ENCODE data around the gene ADTRP.

Gene ADTRP

DNA sequence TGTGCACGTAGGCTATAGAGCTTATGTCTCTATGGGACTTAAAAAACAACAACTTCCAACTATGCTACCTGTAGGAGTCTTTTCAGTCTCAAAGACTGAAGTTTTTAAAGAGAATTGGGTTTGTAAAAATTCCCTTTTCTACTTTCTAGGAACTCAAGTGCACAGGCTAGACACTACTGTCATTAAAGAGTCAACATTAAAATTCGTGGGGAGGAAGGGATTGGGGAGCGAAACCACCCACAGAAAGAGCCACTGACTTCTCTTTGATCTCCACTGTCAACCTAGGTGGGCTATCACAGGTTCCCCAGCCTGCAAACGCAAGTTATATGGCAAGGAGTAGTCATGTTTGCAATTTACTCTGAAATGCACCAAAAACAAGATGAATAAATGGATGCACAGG lies 37.7 kb downstream of the ADTRP start:
- Histone ChIP-seq H3K36me3 (ENCODE audit: low read length) (no peaks in the 10 kb centered on the region), H3K9ac (ENCODE audit: low read length) (no peak overlapping the region), H3K4me2 (ENCODE audit: low read depth, low read length, poor library complexity, severe bottlenecking) (no peak overlapping the region), H2AFZ (ENCODE audit: low read depth, low read length, severe bottlenecking) (no peak overlapping the region), H3K4me3 (ENCODE audit: insufficient read depth, low read length, poor library complexity, severe bottlenecking) (no peak overlapping the region), H3K79me2 (ENCODE audit: insufficient read depth, low read length) (no peaks in the 10 kb centered on the region), H3K27ac (ENCODE audit: low read depth, low read length) (no peak overlapping the region), H4K20me1 (ENCODE audit: low read depth, low read length) (no peaks in the 10 kb centered on the region), H3K9me2 (replicated peaks; ENCODE audit: insufficient read depth, low read length) (no peaks in the 10 kb centered on the region), H3F3A (ENCODE audit: insufficient read depth) (no peaks in the 10 kb centered on the region), H3K27me3 (ENCODE audit: low read length) (no peaks in the 10 kb centered on the region), H3K9me3 (ENCODE audit: insufficient read depth, low read length) (no peaks in the 10 kb centered on the region)
- no peak for TF ChIP-seq EZH2phosphoT487 (conservative IDR thresholded peaks at IDR 0.05; ENCODE audit: low read length)
- TF ChIP-seq, protein P1, sequence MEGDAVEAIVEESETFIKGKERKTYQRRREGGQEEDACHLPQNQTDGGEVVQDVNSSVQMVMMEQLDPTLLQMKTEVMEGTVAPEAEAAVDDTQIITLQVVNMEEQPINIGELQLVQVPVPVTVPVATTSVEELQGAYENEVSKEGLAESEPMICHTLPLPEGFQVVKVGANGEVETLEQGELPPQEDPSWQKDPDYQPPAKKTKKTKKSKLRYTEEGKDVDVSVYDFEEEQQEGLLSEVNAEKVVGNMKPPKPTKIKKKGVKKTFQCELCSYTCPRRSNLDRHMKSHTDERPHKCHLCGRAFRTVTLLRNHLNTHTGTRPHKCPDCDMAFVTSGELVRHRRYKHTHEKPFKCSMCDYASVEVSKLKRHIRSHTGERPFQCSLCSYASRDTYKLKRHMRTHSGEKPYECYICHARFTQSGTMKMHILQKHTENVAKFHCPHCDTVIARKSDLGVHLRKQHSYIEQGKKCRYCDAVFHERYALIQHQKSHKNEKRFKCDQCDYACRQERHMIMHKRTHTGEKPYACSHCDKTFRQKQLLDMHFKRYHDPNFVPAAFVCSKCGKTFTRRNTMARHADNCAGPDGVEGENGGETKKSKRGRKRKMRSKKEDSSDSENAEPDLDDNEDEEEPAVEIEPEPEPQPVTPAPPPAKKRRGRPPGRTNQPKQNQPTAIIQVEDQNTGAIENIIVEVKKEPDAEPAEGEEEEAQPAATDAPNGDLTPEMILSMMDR (IDR thresholded peaks at IDR 0.05; ENCODE audit: insufficient read depth, low read length, poor library complexity, severe bottlenecking): no peak

DNA sequence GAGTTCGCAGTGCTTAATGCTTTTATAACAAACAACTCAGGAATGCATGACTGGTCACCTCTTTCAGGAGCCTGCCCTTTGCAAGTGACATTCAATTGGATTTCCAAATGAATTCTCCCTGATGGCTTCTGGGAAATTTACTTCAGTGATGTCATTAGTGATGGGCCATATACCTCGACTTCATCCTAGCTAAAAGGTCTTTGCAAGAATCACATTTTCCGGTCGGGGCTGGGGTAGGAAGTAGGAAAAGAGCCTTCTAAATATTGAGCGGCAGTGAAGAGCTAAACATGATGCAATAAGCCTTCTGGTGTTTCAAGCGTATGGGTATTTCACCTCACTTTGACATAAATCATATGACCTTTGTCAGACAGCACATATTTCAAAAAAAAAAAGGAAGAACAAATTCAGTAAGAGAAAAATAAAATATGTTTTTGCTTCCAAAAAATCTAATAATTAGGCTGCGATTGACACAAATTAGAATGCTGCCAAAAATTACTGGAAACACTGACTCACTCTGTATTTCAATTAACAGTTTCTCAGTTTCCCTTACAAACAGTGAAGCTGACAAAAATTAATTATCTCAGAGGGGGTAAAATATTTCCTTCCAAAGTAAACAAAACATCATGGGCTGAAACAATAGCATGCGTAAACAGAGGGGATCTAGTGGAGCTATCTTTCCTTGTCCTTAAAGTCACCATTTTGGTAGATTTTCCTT lies 39.8 kb downstream of the ADTRP start:
- Histone ChIP-seq H3K9me2 (replicated peaks; ENCODE audit: insufficient read depth, low read length) (no peaks in the 10 kb centered on the region), H3K27me3 (ENCODE audit: low read length) (peaks cover 3% of the 10 kb centered on the region; the same call in 1 of the 2 replicates), H3K36me3 (ENCODE audit: low read length) (no peaks in the 10 kb centered on the region), H3K4me3 (ENCODE audit: insufficient read depth, low read length, poor library complexity, severe bottlenecking) (no peak overlapping the region), H3K9ac (ENCODE audit: low read length) (no peak overlapping the region), H3K79me2 (ENCODE audit: insufficient read depth, low read length) (no peaks in the 10 kb centered on the region), H3K27ac (ENCODE audit: low read depth, low read length) (no peak overlapping the region), H2AFZ (ENCODE audit: low read depth, low read length, severe bottlenecking) (no peak overlapping the region), H3K4me2 (ENCODE audit: low read depth, low read length, poor library complexity, severe bottlenecking) (no peak overlapping the region), H3K9me3 (ENCODE audit: insufficient read depth, low read length) (no peaks in the 10 kb centered on the region), H4K20me1 (ENCODE audit: low read depth, low read length) (no peaks in the 10 kb centered on the region), H3F3A (ENCODE audit: insufficient read depth) (no peaks in the 10 kb centered on the region)
- TF ChIP-seq EZH2phosphoT487 (conservative IDR thresholded peaks at IDR 0.05; ENCODE audit: low read length): no peak
- TF ChIP-seq, protein P1 (IDR thresholded peaks at IDR 0.05; ENCODE audit: insufficient read depth, low read length, poor library complexity, severe bottlenecking): no peak

DNA sequence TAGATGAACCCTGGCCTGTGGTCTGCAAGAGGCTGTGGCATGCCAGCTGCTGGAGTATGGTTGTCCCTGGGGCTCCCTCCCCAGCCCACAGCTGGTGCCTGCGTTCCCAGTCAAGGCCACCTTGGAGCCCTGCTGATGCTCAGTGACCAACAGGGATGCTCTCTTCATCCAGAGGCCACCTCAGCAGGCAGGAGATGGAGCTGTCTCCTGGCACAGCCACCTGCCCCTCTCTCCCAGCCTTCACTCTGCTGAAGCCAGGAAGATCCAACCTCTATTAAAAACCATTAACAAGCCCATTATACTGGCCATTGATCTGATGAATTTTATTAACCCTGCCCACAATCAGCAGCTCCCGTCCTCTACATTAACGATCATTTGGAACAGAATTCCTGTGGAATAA lies 40.4 kb downstream of the ADTRP start:
- H3K9ac ChIP-seq (ENCODE audit: low read length): no peak overlapping the region
- no peak overlapping the region for H3K27ac ChIP-seq (ENCODE audit: low read depth, low read length)
- H3K4me2 ChIP-seq (ENCODE audit: low read depth, low read length, poor library complexity, severe bottlenecking): no peak overlapping the region
- no peak overlapping the region for H2AFZ ChIP-seq (ENCODE audit: low read depth, low read length, severe bottlenecking)
- H3K36me3 ChIP-seq (ENCODE audit: low read length): no peaks in the 10 kb centered on the region
- H4K20me1 ChIP-seq (ENCODE audit: low read depth, low read length): no peaks in the 10 kb centered on the region
- H3F3A ChIP-seq (ENCODE audit: insufficient read depth): no peaks in the 10 kb centered on the region
- no peak overlapping the region for H3K4me3 ChIP-seq (ENCODE audit: insufficient read depth, low read length, poor library complexity, severe bottlenecking)
- peaks cover 3% of the 10 kb centered on the region for H3K27me3 ChIP-seq (ENCODE audit: low read length)
- H3K9me2 ChIP-seq (replicated peaks; ENCODE audit: insufficient read depth, low read length): no peaks in the 10 kb centered on the region
- H3K9me3 ChIP-seq (ENCODE audit: insufficient read depth, low read length): no peaks in the 10 kb centered on the region
- H3K79me2 ChIP-seq (ENCODE audit: insufficient read depth, low read length): no peaks in the 10 kb centered on the region
- no peak for TF ChIP-seq EZH2phosphoT487 (conservative IDR thresholded peaks at IDR 0.05; ENCODE audit: low read length)
- TF ChIP-seq, protein P1 (IDR thresholded peaks at IDR 0.05; ENCODE audit: insufficient read depth, low read length, poor library complexity, severe bottlenecking): no peak
